Brain microvascular endothelial cell (primary cell): ENCODE data around the gene CHTF8.

ENCODE experiments used
- DNase-seq: peaks from one replicate; pipeline ENCODE4 v3.0.0-alpha.2; 2020
- H3K27ac ChIP-seq: fragments of 250-450 bp; sonication (Bioruptor Pico); 2 replicates; pipeline ENCODE4 v1.5.1; 2020; ENCODE audit warnings: mild to moderate bottlenecking, moderate library complexity
- H3K27me3 ChIP-seq: fragments of 250-450 bp; sonication (Bioruptor Pico); replicated peaks from 2 replicates; pipeline ENCODE4 v1.5.1; 2020; ENCODE audit warnings: mild to moderate bottlenecking
- H3K36me3 ChIP-seq: fragments of 250-450 bp; sonication (Bioruptor Pico); replicated peaks from 2 replicates; pipeline ENCODE4 v1.5.1; 2020; ENCODE audit warnings: mild to moderate bottlenecking
- H3K4me3 ChIP-seq: 2 replicates; pipeline ENCODE4 v1.5.1; 2011; ENCODE audit warnings: low read depth, mild to moderate bottlenecking, control low read depth, low read length, moderate library complexity
- in situ Hi-C: cut with HindIII; loops from 2 replicates; pipeline ENCODE4 v1.10.0; 2017; ENCODE audit warnings: low sequenced_read_pairs, low pct_ligation_motif_present
- TF ChIP-seq, protein P1 (sequence below): IDR thresholded peaks from 2 replicates; pipeline ENCODE4 v1.5.1; 2011; ENCODE audit warnings: low read depth, mild to moderate bottlenecking, moderate library complexity, low read length, control low read depth, inconsistent platforms; ENCODE audit errors: missing control alignments

CHTF8 gene

DNA sequence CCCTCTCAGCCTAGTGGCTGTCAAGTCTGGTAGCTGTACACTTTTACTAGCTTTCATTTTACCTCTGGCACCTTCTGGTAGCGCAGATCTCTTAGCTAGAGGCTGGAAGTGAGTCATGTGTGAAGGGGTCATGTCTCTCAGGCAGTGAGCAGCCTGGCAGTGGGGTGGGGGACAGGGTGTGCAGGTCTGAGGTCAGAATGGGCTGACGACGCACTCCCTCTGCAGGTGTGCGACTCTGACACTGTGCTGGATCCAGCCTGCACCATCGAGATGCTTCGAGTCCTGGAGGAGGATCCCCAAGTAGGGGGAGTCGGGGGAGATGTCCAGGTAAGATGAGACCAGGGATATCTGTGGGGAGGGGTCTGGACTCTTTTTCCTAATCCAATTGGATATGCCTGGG is 19.2 kb downstream of the CHTF8 start:
- Histone ChIP-seq H3K36me3 (peaks cover 10% of the 10 kb centered on the region), H3K27ac (no peak overlapping the region), H3K4me3 (no peak overlapping the region), H3K27me3 (no peaks in the 10 kb centered on the region)
- TF ChIP-seq, protein P1, sequence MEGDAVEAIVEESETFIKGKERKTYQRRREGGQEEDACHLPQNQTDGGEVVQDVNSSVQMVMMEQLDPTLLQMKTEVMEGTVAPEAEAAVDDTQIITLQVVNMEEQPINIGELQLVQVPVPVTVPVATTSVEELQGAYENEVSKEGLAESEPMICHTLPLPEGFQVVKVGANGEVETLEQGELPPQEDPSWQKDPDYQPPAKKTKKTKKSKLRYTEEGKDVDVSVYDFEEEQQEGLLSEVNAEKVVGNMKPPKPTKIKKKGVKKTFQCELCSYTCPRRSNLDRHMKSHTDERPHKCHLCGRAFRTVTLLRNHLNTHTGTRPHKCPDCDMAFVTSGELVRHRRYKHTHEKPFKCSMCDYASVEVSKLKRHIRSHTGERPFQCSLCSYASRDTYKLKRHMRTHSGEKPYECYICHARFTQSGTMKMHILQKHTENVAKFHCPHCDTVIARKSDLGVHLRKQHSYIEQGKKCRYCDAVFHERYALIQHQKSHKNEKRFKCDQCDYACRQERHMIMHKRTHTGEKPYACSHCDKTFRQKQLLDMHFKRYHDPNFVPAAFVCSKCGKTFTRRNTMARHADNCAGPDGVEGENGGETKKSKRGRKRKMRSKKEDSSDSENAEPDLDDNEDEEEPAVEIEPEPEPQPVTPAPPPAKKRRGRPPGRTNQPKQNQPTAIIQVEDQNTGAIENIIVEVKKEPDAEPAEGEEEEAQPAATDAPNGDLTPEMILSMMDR = no peak
- in situ Hi-C loops = loop anchor here (25.0 kb wide), 2 partner anchors 101 to 201 kb away; no protein-coding TSS in a partner anchor
- DNase-seq = no peak

DNA sequence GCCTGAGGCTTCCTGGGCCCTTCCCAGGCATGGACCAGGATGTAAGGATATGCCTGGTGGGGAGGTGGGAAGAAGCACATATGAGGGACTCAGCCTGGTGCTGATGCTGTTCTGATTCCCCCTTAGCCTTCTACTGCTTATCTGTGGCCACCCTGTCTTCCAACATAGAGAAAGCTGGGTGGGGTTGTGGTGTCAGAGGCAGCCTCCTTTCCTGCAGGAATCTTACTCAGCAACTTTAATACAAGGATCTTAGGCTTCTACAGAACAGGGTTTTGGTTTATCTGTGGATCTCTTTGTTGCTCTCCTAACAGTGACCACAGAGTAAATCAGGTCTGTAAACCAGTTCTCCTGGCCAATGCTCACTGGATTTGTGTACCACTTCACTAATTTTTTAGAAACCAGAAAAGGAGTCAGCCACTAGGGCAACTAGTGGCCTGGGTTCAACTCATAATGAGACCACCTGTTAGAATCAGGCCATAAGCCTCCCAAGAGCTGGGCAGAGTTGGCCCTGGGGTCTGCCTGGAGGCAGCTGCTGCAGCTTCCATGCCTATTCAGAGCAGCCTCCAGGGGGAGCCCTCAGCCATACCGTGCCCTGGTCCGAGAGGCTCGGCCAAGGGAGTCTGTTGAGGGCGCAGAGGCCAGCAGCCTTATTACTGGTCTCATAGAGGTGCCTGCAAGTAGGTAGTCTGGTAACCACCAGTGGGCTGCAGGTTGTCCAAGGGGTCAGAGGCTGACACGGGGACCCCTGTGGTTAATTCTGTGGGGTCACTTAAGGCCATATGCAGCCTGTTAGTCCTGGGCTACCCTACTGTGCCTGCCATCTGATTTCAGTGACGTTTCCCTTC is 19.9 kb downstream of the CHTF8 start:
- Histone ChIP-seq H3K27me3 (no peaks in the 10 kb centered on the region), H3K4me3 (no peak overlapping the region), H3K27ac (no peak overlapping the region), H3K36me3 (peaks cover 6% of the 10 kb centered on the region)
- TF ChIP-seq, protein P1 = peak; percentile 95
- DNase-seq = peak; percentile 43
- in situ Hi-C loops = loop anchor here (25.0 kb wide), 2 partner anchors 100 to 200 kb away; no protein-coding TSS in a partner anchor

DNA sequence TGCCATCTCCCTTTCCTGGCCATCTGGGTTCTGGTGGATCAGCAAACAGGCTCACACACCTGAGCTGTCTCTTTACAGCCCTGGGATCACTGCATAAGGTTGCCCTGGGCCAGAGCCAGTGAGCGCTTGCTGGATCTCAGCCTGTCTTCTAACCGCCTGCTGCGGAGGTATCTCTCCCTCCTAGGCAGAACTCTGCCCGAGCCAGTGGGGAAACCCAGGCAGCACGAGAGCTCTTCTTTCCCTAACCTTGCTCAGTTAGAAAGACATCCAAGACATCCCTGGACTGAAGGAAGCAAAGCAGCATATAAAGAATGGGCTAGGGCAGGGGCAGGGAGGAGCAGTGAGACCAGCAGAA is 20.5 kb downstream of the CHTF8 start:
- no peak overlapping the region for H3K27ac ChIP-seq
- H3K36me3 ChIP-seq = peaks cover 6% of the 10 kb centered on the region
- no peak overlapping the region for H3K4me3 ChIP-seq
- TF ChIP-seq, protein P1 = no peak
- in situ Hi-C loops = loop anchor here (25.0 kb wide), 2 partner anchors 100 to 200 kb away; no protein-coding TSS in a partner anchor
- DNase-seq = no peak
- no peaks in the 10 kb centered on the region for H3K27me3 ChIP-seq

DNA sequence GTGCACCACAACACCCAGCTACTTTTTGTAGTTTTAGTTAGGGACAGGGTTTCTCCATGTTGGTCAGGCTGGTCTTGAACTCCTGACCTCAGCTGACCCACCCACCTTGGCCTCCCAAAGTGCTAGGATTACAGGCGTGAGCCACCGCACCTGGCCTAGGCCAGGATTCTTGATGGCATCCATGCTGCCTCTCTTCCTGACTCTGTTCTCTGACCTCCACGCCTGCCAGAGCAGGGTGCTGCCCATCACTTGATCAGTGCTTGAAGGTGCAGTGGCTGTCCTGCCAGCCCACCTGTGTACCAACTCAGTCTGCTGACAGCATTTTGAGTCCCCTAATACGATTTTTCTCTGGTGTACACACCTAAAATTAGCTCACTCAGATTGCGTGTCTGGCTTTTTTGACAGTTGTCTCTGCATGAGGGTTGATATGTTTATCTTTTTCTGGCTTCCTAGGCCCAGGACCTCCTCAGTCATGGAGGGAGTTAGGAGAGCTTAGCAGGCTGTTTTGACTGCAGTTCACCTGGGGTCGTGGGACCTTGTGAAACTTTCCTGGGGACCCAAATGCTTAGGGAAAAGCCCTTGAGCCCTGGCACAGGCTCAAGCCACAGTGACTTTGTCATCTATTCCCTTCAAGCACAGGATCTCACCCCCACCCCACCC is 21.0 kb downstream of the CHTF8 start:
- H3K4me3 ChIP-seq = no peak overlapping the region
- in situ Hi-C loops = loop anchor here (25.0 kb wide), 2 partner anchors 99 to 199 kb away; no protein-coding TSS in a partner anchor
- H3K27ac ChIP-seq = no peak overlapping the region
- H3K36me3 ChIP-seq = peaks cover 6% of the 10 kb centered on the region
- no peak for DNase-seq
- no peaks in the 10 kb centered on the region for H3K27me3 ChIP-seq
- TF ChIP-seq, protein P1 = no peak

DNA sequence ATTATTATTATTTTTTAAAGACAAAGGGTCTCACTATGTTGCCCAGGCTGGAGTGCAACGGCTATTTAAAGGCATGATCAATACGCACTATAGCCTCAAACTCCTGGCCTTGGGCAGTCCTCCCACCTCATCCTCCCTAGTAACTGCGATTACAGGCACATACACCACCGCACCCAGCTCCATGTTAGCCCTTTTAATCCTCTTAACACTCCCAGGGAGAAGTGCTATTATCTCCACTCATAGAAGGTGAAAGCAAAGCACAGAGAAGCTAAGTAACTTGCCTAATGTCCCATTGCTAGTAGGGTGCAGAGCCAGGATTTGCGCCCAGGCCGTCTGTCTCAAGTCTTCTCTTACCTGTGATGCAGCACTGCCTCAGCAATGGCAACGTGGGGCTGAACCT is 22.0 kb downstream of the CHTF8 start:
- TF ChIP-seq, protein P1 = no peak
- in situ Hi-C loops = loop anchor here (25.0 kb wide), 2 partner anchors 98 to 198 kb away; no protein-coding TSS in a partner anchor
- Histone ChIP-seq H3K27me3 (no peaks in the 10 kb centered on the region), H3K27ac (no peak overlapping the region), H3K4me3 (no peak overlapping the region), H3K36me3 (peaks cover 6% of the 10 kb centered on the region)
- DNase-seq = no peak
